HK-2 (cell line): ENCODE results near the gene LDB2.
"Not testable (repeated sequence)": the region's sequence is repeated elsewhere in the genome, so short reads cannot be mapped to it uniquely, and the experiment has no call there.

Experiments
- DNase-seq: peaks from one replicate; pipeline ENCODE4 v3.0.0-alpha.2; 2018; ENCODE audit not compliant: unreplicated experiment

Gene LDB2

GRCh38 chr4:16596267-16596666, 302.2 kb downstream of the LDB2 start:
- DNase-seq = no peak

GRCh38 chr4:16594128-16594527, 304.3 kb downstream of the LDB2 start:
- no peak for DNase-seq

- no peak for DNase-seq
Observed at GRCh38 chr4:16593386-16593785, 305.1 kb downstream of the LDB2 start.

GRCh38 chr4:16591272-16591826, 307.1 kb downstream of the LDB2 start:
- DNase-seq = no peak

GRCh38 chr4:16590797-16591196, 307.6 kb downstream of the LDB2 start:
- no peak for DNase-seq

- DNase-seq = no peak
Observed at GRCh38 chr4:16588651-16589050, 309.8 kb downstream of the LDB2 start.

- no peak for DNase-seq
Observed at GRCh38 chr4:16588149-16588548, 310.3 kb downstream of the LDB2 start.

- no peak for DNase-seq
Observed at GRCh38 chr4:16585053-16585452, 313.4 kb downstream of the LDB2 start.

GRCh38 chr4:16583764-16584163, 314.7 kb downstream of the LDB2 start:
- DNase-seq = no peak

GRCh38 chr4:16582526-16582925, 315.9 kb downstream of the LDB2 start:
- no peak for DNase-seq

GRCh38 chr4:16582036-16582435, 316.4 kb downstream of the LDB2 start:
- DNase-seq = no peak

GRCh38 chr4:16581117-16581516, 317.3 kb downstream of the LDB2 start:
- no peak for DNase-seq

- DNase-seq = no peak
Observed at GRCh38 chr4:16580514-16580913, 317.9 kb downstream of the LDB2 start.

GRCh38 chr4:16579866-16580265, 318.6 kb downstream of the LDB2 start:
- no peak for DNase-seq

- no peak for DNase-seq
Observed at GRCh38 chr4:16577177-16577576, 321.3 kb downstream of the LDB2 start.

- DNase-seq = no peak
Observed at GRCh38 chr4:16574981-16575380, 323.5 kb downstream of the LDB2 start.

GRCh38 chr4:16573739-16574138, 324.7 kb downstream of the LDB2 start:
- no peak for DNase-seq

GRCh38 chr4:16573206-16573605, 325.2 kb downstream of the LDB2 start:
- DNase-seq = no peak

GRCh38 chr4:16572631-16573030, 325.8 kb downstream of the LDB2 start:
- no peak for DNase-seq

GRCh38 chr4:16572161-16572560, 326.3 kb downstream of the LDB2 start:
- no peak for DNase-seq

GRCh38 chr4:16569790-16570189, 328.7 kb downstream of the LDB2 start:
- DNase-seq = no peak

GRCh38 chr4:16557316-16557715, 341.1 kb downstream of the LDB2 start:
- DNase-seq = not testable (repeated sequence)

GRCh38 chr4:16555156-16555555, 343.3 kb downstream of the LDB2 start:
- DNase-seq = no peak

GRCh38 chr4:16550531-16550930, 347.9 kb downstream of the LDB2 start:
- DNase-seq = no peak

- DNase-seq = no peak
Observed at GRCh38 chr4:16545656-16546055, 352.8 kb downstream of the LDB2 start.
